Measurements from ENCODE around the gene PLCL2.

DNA sequence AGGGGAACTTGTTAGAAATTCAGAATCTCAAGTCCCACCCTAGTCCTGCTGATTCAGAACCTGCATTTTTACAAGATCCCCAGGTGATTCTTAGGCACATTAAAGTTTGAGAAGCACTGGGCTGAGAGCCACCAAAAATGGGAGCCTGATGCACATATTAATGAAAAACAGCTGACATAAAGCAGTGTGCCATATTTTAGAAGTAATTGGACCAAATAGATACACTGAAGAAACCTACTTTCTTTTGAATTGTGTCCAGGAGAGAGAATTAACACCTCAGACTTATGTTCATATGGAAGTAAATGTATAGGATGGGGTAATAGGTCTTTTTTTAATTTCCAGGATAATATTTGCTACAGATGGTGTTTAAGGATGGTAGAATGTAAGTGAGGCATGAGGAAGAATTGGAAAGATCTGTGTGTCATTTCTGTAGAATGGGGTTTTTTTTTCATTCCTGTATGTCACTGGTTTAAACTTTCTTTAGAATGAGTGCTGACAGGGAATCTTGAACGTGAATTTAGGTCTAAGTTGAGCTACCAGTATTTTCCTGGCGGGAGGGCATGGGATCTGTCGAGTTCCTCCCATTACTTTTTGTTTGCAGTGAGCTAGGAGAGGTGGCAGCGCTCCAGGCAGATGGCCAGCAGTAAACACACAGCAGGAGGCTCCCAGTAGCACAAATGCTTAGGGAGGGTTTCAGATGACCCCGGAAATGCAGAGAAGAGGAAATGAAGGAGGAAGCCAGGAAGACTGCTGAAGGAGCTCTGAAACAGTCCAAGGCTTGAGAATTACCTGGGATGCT, 185.6 kb downstream of the PLCL2 start:
- no peak for TF ChIP-seq POLR2A (IDR thresholded peaks at IDR 0.05; ENCODE audit: low read depth, low read length)
- no peak for TF ChIP-seq POLR2AphosphoS5 (IDR thresholded peaks at IDR 0.05; ENCODE audit: low read depth, low read length)
- no peak for TF ChIP-seq TAF1 (IDR thresholded peaks at IDR 0.05; ENCODE audit: low read depth, low read length)
- no peak for TF ChIP-seq PAX5 (IDR thresholded peaks at IDR 0.05; ENCODE audit: insufficient read depth, low read length, severe bottlenecking)
- no peak for TF ChIP-seq SPI1 (IDR thresholded peaks at IDR 0.05; ENCODE audit: low read depth, low read length)
